ENCODE measurements around the gene BFSP2. TPM values are rescaled to one million over a fixed set of nuclear protein-coding genes. Genes with fewer than 3 reads are reported as not detected.

BFSP2 gene
- total and polyA plus RNA-seq, 2 of the 13 experiments (the other 11 are each of a cell fraction or from before 2014, with no cell fraction given) = not detected

DNA sequence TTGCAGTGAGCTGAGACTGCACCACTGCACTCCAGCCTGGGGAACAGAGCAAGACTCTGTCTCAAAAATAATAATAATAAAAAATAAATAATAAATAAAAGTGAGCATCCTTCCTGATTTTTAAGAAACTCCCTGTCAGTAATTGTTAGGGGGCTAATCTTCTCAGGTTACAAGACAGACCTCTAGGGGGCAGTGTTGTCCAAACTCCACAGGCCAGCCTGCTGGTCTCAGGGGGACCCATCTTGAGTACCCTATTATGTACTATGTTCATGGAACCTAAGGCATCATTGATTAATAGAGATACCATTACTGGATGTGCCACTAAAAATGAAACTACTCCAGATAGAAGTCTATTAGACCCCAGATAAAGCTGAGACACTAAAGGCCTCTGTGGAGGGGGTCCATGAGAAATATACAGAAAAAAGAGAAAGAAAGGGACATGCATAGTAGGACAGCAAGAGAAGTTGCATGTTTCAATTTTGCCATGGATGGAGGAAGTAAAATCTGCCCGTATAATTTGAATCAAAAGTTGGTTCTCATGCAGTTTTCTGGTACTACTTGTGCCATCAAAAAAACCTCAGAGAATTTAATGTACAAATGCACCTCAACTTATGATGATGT, 88.2 kb downstream of the BFSP2 start:
- no peak for FAIRE-seq
- in situ Hi-C loops (cut with HindIII; ENCODE audit: extremely low pct_ligation_motif_present, low pct_unique_long_range_greater_than_20kb) = no loop called here
- Histone ChIP-seq H3K27me3 (ENCODE audit: control insufficient read depth in 1 of 2, insufficient read depth in 2 of 2, low read length in 2 of 2) (no peaks in the 10 kb centered on the region), H4K20me1 (ENCODE audit: insufficient read depth, low read length) (no peaks in the 10 kb centered on the region), H3K36me3 (replicated peaks in 1 of 2; ENCODE audit: control insufficient read depth in 1 of 2, insufficient read depth in 2 of 2, low read length in 2 of 2) (no peaks in the 10 kb centered on the region; a peak in 1 of 5 replicates), H3K79me2 (ENCODE audit: insufficient read depth, low read length) (no peaks in the 10 kb centered on the region), H3K9ac (ENCODE audit: insufficient read depth, low read depth, low read length) (no peak overlapping the region), H3K9me3 (ENCODE audit: low read length) (no peaks in the 10 kb centered on the region; the same call in 1 of the 2 replicates), H3K27ac (ENCODE audit: extremely low read length, insufficient read depth, low read length) (no peak overlapping the region), H3K4me3 (replicated peaks in 1 of 3; ENCODE audit: insufficient read depth in 1 of 3, low read depth in 2 of 3, low read length in 3 of 3) (no peak overlapping the region), H2AFZ (ENCODE audit: low read length) (no peak overlapping the region), H3K4me1 (ENCODE audit: insufficient read depth, low read length) (peaks cover 9% of the 10 kb centered on the region), H3K4me2 (ENCODE audit: low read depth, low read length) (no peak overlapping the region)
- peak; percentile 20 for DNase-seq (ENCODE audit: low spot score)
- no TSS peak for BruUV-seq (replicated peaks)
- POLR2A ChIA-PET = interaction anchor here (4.7 kb wide), 1 partner anchor 86 kb away, joined by 22 read pairs; the partner anchor contains the start of gene CDV3
- intact Hi-C loops (cut with micrococcal nuclease; ENCODE audit: unreplicated experiment) = no loop called here
- 88% methylated on average over 1 of the region's 1 CpG for WGBS (ENCODE audit: low lambda C conversion rate)
- CTCF ChIA-PET (ENCODE audit: low intra/inter-chr PET ratio, low total read pairs) = interaction anchor here (3.1 kb wide), 1 partner anchor 90 kb away, joined by 17 read pairs; no protein-coding TSS in a partner anchor
- TF ChIP-seq STAG1 (CRISPR knock-in tag; IDR thresholded peaks at IDR 0.05) (peak; percentile 62), KDM5B (CRISPR knock-in tag; IDR thresholded peaks at IDR 0.05; ENCODE audit: borderline replicate concordance) (no peak)
- TF ChIP-seq, protein P1, sequence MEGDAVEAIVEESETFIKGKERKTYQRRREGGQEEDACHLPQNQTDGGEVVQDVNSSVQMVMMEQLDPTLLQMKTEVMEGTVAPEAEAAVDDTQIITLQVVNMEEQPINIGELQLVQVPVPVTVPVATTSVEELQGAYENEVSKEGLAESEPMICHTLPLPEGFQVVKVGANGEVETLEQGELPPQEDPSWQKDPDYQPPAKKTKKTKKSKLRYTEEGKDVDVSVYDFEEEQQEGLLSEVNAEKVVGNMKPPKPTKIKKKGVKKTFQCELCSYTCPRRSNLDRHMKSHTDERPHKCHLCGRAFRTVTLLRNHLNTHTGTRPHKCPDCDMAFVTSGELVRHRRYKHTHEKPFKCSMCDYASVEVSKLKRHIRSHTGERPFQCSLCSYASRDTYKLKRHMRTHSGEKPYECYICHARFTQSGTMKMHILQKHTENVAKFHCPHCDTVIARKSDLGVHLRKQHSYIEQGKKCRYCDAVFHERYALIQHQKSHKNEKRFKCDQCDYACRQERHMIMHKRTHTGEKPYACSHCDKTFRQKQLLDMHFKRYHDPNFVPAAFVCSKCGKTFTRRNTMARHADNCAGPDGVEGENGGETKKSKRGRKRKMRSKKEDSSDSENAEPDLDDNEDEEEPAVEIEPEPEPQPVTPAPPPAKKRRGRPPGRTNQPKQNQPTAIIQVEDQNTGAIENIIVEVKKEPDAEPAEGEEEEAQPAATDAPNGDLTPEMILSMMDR (CRISPR knock-in tag; IDR thresholded peaks at IDR 0.05) = peak; percentile 46
- no peak for ATAC-seq

GRCh38 chr3:133488785-133489367, 89.0 kb downstream of the BFSP2 start:
- H4K20me1 ChIP-seq (ENCODE audit: insufficient read depth, low read length) = no peaks in the 10 kb centered on the region
- intact Hi-C loops (cut with micrococcal nuclease; ENCODE audit: unreplicated experiment) (no loop called here), in situ Hi-C loops (cut with HindIII; ENCODE audit: extremely low pct_ligation_motif_present, low pct_unique_long_range_greater_than_20kb) (no loop called here)
- FAIRE-seq = no peak
- H3K4me3 ChIP-seq (replicated peaks in 1 of 3; ENCODE audit: insufficient read depth in 1 of 3, low read depth in 2 of 3, low read length in 3 of 3) = no peak overlapping the region
- no peak overlapping the region; the same call in 1 of the 2 replicates for H3K4me2 ChIP-seq (ENCODE audit: low read depth, low read length)
- H3K9me3 ChIP-seq (ENCODE audit: low read length) = no peaks in the 10 kb centered on the region; the same call in 1 of the 2 replicates
- 32% methylated on average over 3 of the region's 3 CpGs for WGBS (ENCODE audit: low lambda C conversion rate)
- no peaks in the 10 kb centered on the region for H3K79me2 ChIP-seq (ENCODE audit: insufficient read depth, low read length)
- peaks cover 9% of the 10 kb centered on the region for H3K4me1 ChIP-seq (ENCODE audit: insufficient read depth, low read length)
- TF ChIP-seq SIX4 (CRISPR knock-in tag; IDR thresholded peaks at IDR 0.05) (peak; percentile 80; the same call in 1 of the 2 replicates), TRIM24 (CRISPR knock-in tag; IDR thresholded peaks at IDR 0.05) (no peak), SIX1 (CRISPR knock-in tag; IDR thresholded peaks at IDR 0.05; ENCODE audit: borderline replicate concordance) (peak; percentile 90), BHLHE40 (IDR thresholded peaks at IDR 0.05; ENCODE audit: low read length) (0 out of 2 replicates have a peak, but pooled peaks have one; percentile 21)
- TF ChIP-seq, protein P2, sequence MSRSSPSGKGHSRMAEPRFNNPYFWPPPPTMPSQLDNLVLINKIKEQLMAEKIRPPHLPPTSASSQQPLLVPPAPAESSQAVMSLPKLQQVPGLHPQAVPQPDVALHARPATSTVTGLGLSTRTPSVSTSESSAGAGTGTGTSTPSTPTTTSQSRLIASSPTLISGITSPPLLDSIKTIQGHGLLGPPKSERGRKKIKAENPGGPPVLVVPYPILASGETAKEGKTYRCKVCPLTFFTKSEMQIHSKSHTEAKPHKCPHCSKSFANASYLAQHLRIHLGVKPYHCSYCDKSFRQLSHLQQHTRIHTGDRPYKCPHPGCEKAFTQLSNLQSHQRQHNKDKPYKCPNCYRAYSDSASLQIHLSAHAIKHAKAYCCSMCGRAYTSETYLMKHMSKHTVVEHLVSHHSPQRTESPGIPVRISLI (CRISPR knock-in tag; IDR thresholded peaks at IDR 0.05; ENCODE audit: borderline replicate concordance) = peak; percentile 50; the same call in 1 of the 2 replicates
- TF ChIP-seq, protein P3, sequence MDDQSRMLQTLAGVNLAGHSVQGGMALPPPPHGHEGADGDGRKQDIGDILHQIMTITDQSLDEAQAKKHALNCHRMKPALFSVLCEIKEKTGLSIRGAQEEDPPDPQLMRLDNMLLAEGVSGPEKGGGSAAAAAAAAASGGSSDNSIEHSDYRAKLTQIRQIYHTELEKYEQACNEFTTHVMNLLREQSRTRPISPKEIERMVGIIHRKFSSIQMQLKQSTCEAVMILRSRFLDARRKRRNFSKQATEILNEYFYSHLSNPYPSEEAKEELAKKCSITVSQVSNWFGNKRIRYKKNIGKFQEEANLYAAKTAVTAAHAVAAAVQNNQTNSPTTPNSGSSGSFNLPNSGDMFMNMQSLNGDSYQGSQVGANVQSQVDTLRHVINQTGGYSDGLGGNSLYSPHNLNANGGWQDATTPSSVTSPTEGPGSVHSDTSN (CRISPR knock-in tag; IDR thresholded peaks at IDR 0.05; ENCODE audit: borderline replicate concordance) = no peak
- H3K27me3 ChIP-seq (ENCODE audit: control insufficient read depth in 1 of 2, insufficient read depth in 2 of 2, low read length in 2 of 2) = no peaks in the 10 kb centered on the region
- H3K9ac ChIP-seq (ENCODE audit: insufficient read depth, low read depth, low read length) = no peak overlapping the region
- peak; percentile 44 for DNase-seq (ENCODE audit: low spot score)
- no peaks in the 10 kb centered on the region; a peak in 1 of 5 replicates for H3K36me3 ChIP-seq (replicated peaks in 1 of 2; ENCODE audit: control insufficient read depth in 1 of 2, insufficient read depth in 2 of 2, low read length in 2 of 2)
- ChIA-PET POLR2A (interaction anchor here (4.7 kb wide), 1 partner anchor 85 kb away, joined by 22 read pairs; the partner anchor contains the start of gene CDV3), CTCF (ENCODE audit: low intra/inter-chr PET ratio, low total read pairs) (interaction anchor here (3.1 kb wide), 1 partner anchor 90 kb away, joined by 17 read pairs; no protein-coding TSS in a partner anchor)
- peak; percentile 93 for ATAC-seq
- H2AFZ ChIP-seq (ENCODE audit: low read length) = no peak overlapping the region
- H3K27ac ChIP-seq (ENCODE audit: extremely low read length, insufficient read depth, low read length) = no peak overlapping the region
- BruUV-seq (replicated peaks) = no TSS peak
